Measurements from ENCODE around the gene LINGO3. TPM values are rescaled to one million over a fixed set of nuclear protein-coding genes. Genes with fewer than 3 reads are reported as not detected.

The LINGO3 gene
- polyA plus RNA-seq, 1 donor (not counting 4 experiments of a cell fraction or from before 2014, with no cell fraction given): not detected

DNA sequence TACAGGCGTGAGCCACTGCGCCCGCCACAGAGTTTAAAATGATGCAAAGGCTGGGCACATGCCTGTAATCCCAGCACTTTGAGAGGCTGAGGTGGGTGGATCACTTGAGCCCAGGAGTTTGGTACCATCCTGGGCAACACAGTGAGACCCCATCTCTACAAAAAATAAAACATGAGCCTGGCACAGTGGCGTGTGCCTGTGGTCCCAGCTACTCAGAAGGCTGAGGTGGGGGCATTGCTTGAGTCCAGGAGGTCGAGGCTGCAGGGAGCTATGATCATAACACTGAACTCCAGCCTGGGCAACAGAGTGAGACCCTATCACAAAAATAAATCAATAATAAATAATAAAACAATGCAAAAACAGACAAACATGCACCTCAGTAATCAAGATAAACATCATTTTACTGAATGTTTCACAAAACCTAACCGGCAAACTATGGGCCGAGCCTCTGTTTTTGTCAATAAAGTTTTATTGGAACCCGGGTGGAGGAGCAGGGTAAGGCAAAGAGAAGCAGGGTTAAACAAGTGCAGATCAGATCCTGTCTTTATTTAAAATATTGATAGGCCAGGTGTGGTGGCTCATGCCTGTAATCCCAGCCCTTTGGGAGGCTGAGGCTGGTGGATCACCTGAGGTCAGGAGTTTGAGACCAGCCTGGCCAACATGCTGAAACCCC is 24.0 kb downstream of the LINGO3 start:
- no peak for DNase-seq (ENCODE audit: low read depth, low spot score)
- no peak for FAIRE-seq
- no peaks in the 10 kb centered on the region for H3K4me1 ChIP-seq (ENCODE audit: control insufficient read depth, extremely low read depth, insufficient read depth, low read length)

GRCh38 chr19:2282862-2283237 is 25.1 kb downstream of the LINGO3 start:
- TF ChIP-seq CTCF (optimal IDR thresholded peaks at IDR 0.05 in 1 of 3, IDR thresholded peaks at IDR 0.05 in 1 of 3, conservative IDR thresholded peaks at IDR 0.05 in 1 of 3; ENCODE audit: extremely low read depth in 1 of 3, insufficient read depth in 2 of 3, low read length in 3 of 3) (no peak), EZH2 (IDR thresholded peaks at IDR 0.05; ENCODE audit: low read length) (no peak)
- Histone ChIP-seq H3K4me2 (ENCODE audit: control insufficient read depth, extremely low read depth, insufficient read depth, low read depth, low read length) (no peak overlapping the region), H3K9me3 (ENCODE audit: control insufficient read depth, low read depth, low read length) (no peaks in the 10 kb centered on the region), H3K9me1 (ENCODE audit: control insufficient read depth, extremely low read depth, insufficient read depth, low read length) (no peaks in the 10 kb centered on the region), H3K36me3 (ENCODE audit: control insufficient read depth in 2 of 2, extremely low read depth in 1 of 2, insufficient read depth in 2 of 2, low read length in 2 of 2) (no peaks in the 10 kb centered on the region), H2AFZ (ENCODE audit: control insufficient read depth, low read length) (no peak overlapping the region), H4K20me1 (ENCODE audit: control insufficient read depth, extremely low read depth, insufficient read depth, low read length) (no peaks in the 10 kb centered on the region), H3K79me2 (ENCODE audit: control insufficient read depth, insufficient read depth, low read length) (no peaks in the 10 kb centered on the region), H3K27ac (ENCODE audit: control insufficient read depth, insufficient read depth, low read length) (no peak overlapping the region), H3K27me3 (ENCODE audit: control insufficient read depth, extremely low read depth, insufficient read depth, low read length) (peaks cover 2% of the 10 kb centered on the region), H3K4me3 (ENCODE audit: control insufficient read depth in 2 of 3, extremely low read depth in 1 of 3, insufficient read depth in 2 of 3, low read depth in 1 of 3, low read length in 3 of 3) (no peak overlapping the region), H3K9ac (ENCODE audit: control insufficient read depth, extremely low read depth, insufficient read depth, low read length) (no peak overlapping the region), H3K4me1 (ENCODE audit: control insufficient read depth, extremely low read depth, insufficient read depth, low read length) (no peaks in the 10 kb centered on the region)
- dilution Hi-C loops (cut with MboI; ENCODE audit: extremely low pct_ligation_motif_present, low sequenced_read_pairs): no loop called here
- FAIRE-seq (no peak), DNase-seq (ENCODE audit: low read depth, low spot score) (no peak)

More for the DNA sequence above, 24.0 kb downstream of the LINGO3 start:
- no peaks in the 10 kb centered on the region for H3K9me3 ChIP-seq (ENCODE audit: control insufficient read depth, low read depth, low read length)
- no peak overlapping the region for H3K27ac ChIP-seq (ENCODE audit: control insufficient read depth, insufficient read depth, low read length)
- H3K9me1 ChIP-seq (ENCODE audit: control insufficient read depth, extremely low read depth, insufficient read depth, low read length): no peaks in the 10 kb centered on the region
- TF ChIP-seq CTCF (optimal IDR thresholded peaks at IDR 0.05 in 1 of 3, IDR thresholded peaks at IDR 0.05 in 1 of 3, conservative IDR thresholded peaks at IDR 0.05 in 1 of 3; ENCODE audit: extremely low read depth in 1 of 3, insufficient read depth in 2 of 3, low read length in 3 of 3) (no peak), EZH2 (IDR thresholded peaks at IDR 0.05; ENCODE audit: low read length) (no peak)
- H3K79me2 ChIP-seq (ENCODE audit: control insufficient read depth, insufficient read depth, low read length): no peaks in the 10 kb centered on the region
- H3K36me3 ChIP-seq (ENCODE audit: control insufficient read depth in 2 of 2, extremely low read depth in 1 of 2, insufficient read depth in 2 of 2, low read length in 2 of 2): no peaks in the 10 kb centered on the region
- no peak overlapping the region for H2AFZ ChIP-seq (ENCODE audit: control insufficient read depth, low read length)
- no peak overlapping the region for H3K9ac ChIP-seq (ENCODE audit: control insufficient read depth, extremely low read depth, insufficient read depth, low read length)
- H3K4me2 ChIP-seq (ENCODE audit: control insufficient read depth, extremely low read depth, insufficient read depth, low read depth, low read length): no peak overlapping the region
- no peak overlapping the region for H3K4me3 ChIP-seq (ENCODE audit: control insufficient read depth in 2 of 3, extremely low read depth in 1 of 3, insufficient read depth in 2 of 3, low read depth in 1 of 3, low read length in 3 of 3)
- no peaks in the 10 kb centered on the region for H4K20me1 ChIP-seq (ENCODE audit: control insufficient read depth, extremely low read depth, insufficient read depth, low read length)
- H3K27me3 ChIP-seq (ENCODE audit: control insufficient read depth, extremely low read depth, insufficient read depth, low read length): peaks cover 14% of the 10 kb centered on the region
- dilution Hi-C loops (cut with MboI; ENCODE audit: extremely low pct_ligation_motif_present, low sequenced_read_pairs): no loop called here

Measured in keratinocyte (primary cell).